GM23338 (cell line): ENCODE results near the gene SERPING1. TPM values are rescaled to one million over a fixed set of nuclear protein-coding genes. Genes with fewer than 3 reads are reported as not detected.

Source experiments
- ATAC-seq: fragments of 200-7000 bp; cut with Tn5 transposase; 3 replicates; pipeline ENCODE4 v1.9.1; 2020
- DNase-seq: peaks from one replicate; pipeline ENCODE4 v3.0.0-alpha.2; 2015; ENCODE audit warnings: low spot score
- H2AFZ ChIP-seq: fragments of 200-600 bp; sonication (generic); 2 replicates; pipeline ENCODE4 v1.8.0; 2016; ENCODE audit warnings: antibody characterized with exemption, mild to moderate bottlenecking, moderate library complexity
- H3F3A ChIP-seq: fragments of 200-600 bp; sonication (generic); replicated peaks from 2 replicates; pipeline ENCODE4 v1.8.0; 2017; ENCODE audit warnings: antibody characterized with exemption, mixed run types, low read depth
- H3K27ac ChIP-seq: fragments of 200-600 bp; sonication (generic); 2 replicates; pipeline ENCODE4 v1.6.1; 2016; ENCODE audit warnings: low read depth
- H3K27me3 ChIP-seq: fragments of 200-600 bp; sonication (generic); 2 replicates; pipeline ENCODE4 v1.8.0; 2016; ENCODE audit warnings: mild to moderate bottlenecking, mixed run types, moderate library complexity; ENCODE audit not compliant: insufficient read depth
- H3K36me3 ChIP-seq: fragments of 200-600 bp; sonication (generic); 2 replicates; pipeline ENCODE4 v1.8.0; 2016; ENCODE audit warnings: mild to moderate bottlenecking; ENCODE audit not compliant: insufficient read depth
- H3K4me1 ChIP-seq: fragments of 200-600 bp; sonication (generic); 2 replicates; pipeline ENCODE4 v1.8.0; 2016; ENCODE audit warnings: mild to moderate bottlenecking, moderate library complexity; ENCODE audit not compliant: insufficient read depth
- H3K4me2 ChIP-seq: fragments of 200-600 bp; sonication (generic); 2 replicates; pipeline ENCODE4 v1.7.1; 2017; ENCODE audit warnings: mixed run types
- H3K4me3 ChIP-seq: fragments of 200-600 bp; sonication (generic); 2 replicates; pipeline ENCODE4 v1.6.1; 2016; ENCODE audit warnings: mixed run types
- H3K79me2 ChIP-seq: fragments of 200-600 bp; sonication (generic); replicated peaks from 2 replicates; pipeline ENCODE4 v1.8.0; 2017; ENCODE audit warnings: mild to moderate bottlenecking; ENCODE audit not compliant: insufficient read depth
- H3K9me2 ChIP-seq: fragments of 200-600 bp; sonication (generic); 2 replicates; pipeline ENCODE4 v1.8.0; 2017; ENCODE audit not compliant: insufficient read depth
- H4K20me1 ChIP-seq: fragments of 200-600 bp; sonication (generic); replicated peaks from 2 replicates; pipeline ENCODE4 v1.8.0; 2017; ENCODE audit warnings: mild to moderate bottlenecking; ENCODE audit not compliant: insufficient read depth
- H3K27ac Mint-ChIP-seq: 2 replicates; pipeline ENCODE4 v1.8.0; 2020; ENCODE audit warnings: inconsistent platforms, mild to moderate bottlenecking, moderate library complexity, mixed read lengths
- H3K27me3 Mint-ChIP-seq: 3 replicates; pipeline ENCODE4 v1.8.0; 2022; ENCODE audit warnings: low read depth, mild to moderate bottlenecking, moderate library complexity, mixed read lengths, inconsistent platforms; ENCODE audit not compliant: insufficient read depth, poor library complexity
- H3K36me3 Mint-ChIP-seq: 3 replicates; pipeline ENCODE4 v1.8.0; 2021; ENCODE audit warnings: low read depth, mild to moderate bottlenecking, inconsistent platforms, moderate library complexity, mixed read lengths
- H3K4me1 Mint-ChIP-seq: 3 replicates; pipeline ENCODE4 v1.8.0; 2020; ENCODE audit warnings: mild to moderate bottlenecking, inconsistent platforms, mixed read lengths
- H3K4me3 Mint-ChIP-seq: 3 replicates; pipeline ENCODE4 v1.8.0; 2021; ENCODE audit warnings: moderate library complexity, mild to moderate bottlenecking, inconsistent platforms, mixed read lengths
- H3K9me3 Mint-ChIP-seq: 3 replicates; pipeline ENCODE4 v1.8.0; 2020; ENCODE audit warnings: moderate library complexity, mild to moderate bottlenecking, inconsistent platforms, mixed read lengths
- CREB1 ChIP-seq: fragments of 250-450 bp; sonication (Bioruptor Pico); IDR thresholded peaks from 2 replicates; pipeline ENCODE4 v1.5.0; 2020; ENCODE audit warnings: low read depth, mild to moderate bottlenecking, moderate library complexity
- EZH2 ChIP-seq: fragments of 200-600 bp; sonication (generic); IDR thresholded peaks from one replicate; pipeline ENCODE4 v1.8.0; 2017; ENCODE audit warnings: antibody characterized with exemption, mild to moderate bottlenecking, low read depth; ENCODE audit not compliant: unreplicated experiment
- EZH2phosphoT487 ChIP-seq: fragments of 200-600 bp; sonication (generic); IDR thresholded peaks from one replicate; pipeline ENCODE4 v1.8.1; 2018; ENCODE audit warnings: antibody characterized with exemption; ENCODE audit not compliant: unreplicated experiment
- JUNB ChIP-seq: IDR thresholded peaks from one replicate; pipeline ENCODE4 v1.6.1; 2016; ENCODE audit warnings: antibody characterized with exemption; ENCODE audit not compliant: unreplicated experiment
- NANOG ChIP-seq: IDR thresholded peaks from 2 replicates; pipeline ENCODE4 v1.6.1; 2016; ENCODE audit warnings: antibody characterized with exemption, borderline replicate concordance
- POLR2AphosphoS5 ChIP-seq: IDR thresholded peaks from 2 replicates; pipeline ENCODE4 v1.6.1; 2016; ENCODE audit warnings: antibody characterized with exemption, low read depth
- STAT1 ChIP-seq: IDR thresholded peaks from one replicate; pipeline ENCODE4 v1.6.1; 2016; ENCODE audit warnings: antibody characterized with exemption; ENCODE audit not compliant: unreplicated experiment
- polyA plus RNA-seq: library from polyadenylated mRNA; unstranded; fragments of >200 nt; fragmentation: Nextera tagmentation; extraction: Ambion mirVana; gene quantifications from 2 replicates; pipeline ENCODE4 v1.2.1, GENCODE V29; 2016
- total RNA-seq: library from RNA; depleted of rRNA; stranded (reverse); fragments of >200 nt; shearing (Covaris generic); gene quantifications from 2 replicates; pipeline ENCODE4 v1.2.3, GENCODE V29; 2014
- TF ChIP-seq, protein P1 (sequence below): IDR thresholded peaks from 2 replicates; pipeline ENCODE4 v1.6.1; 2016; ENCODE audit warnings: antibody characterized with exemption
- TF ChIP-seq, protein P2 (sequence below): IDR thresholded peaks from one replicate; pipeline ENCODE4 v1.6.1; 2018; ENCODE audit warnings: antibody characterized with exemption; ENCODE audit not compliant: unreplicated experiment

SERPING1 gene
- total and polyA plus RNA-seq, 2 experiments from 2014 or later, result 42.3 to 54.7 TPM

DNA sequence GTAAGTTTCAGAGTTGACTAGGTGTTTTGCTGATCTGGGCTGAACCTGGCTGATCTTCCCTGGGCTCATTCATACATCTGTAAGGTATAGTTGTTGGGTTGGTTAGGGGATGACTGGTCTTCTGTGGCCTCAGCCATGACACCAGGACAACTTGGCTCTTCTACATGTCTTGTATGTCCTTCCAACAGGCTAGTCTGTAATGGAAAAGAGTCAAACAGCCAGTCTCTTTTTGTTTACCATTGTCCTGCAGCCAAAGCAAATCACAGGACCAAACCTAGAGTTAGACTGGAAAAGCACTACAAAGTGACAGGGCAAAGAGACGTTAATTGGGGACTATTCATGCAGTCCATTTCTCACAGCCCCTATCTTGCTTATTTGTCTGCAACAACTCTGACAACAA lies 17.8 kb downstream of the SERPING1 start:
- ATAC-seq (no peak), DNase-seq (no peak)
- no peak overlapping the region for H3K27ac ChIP-seq
- H2AFZ ChIP-seq, result no peak overlapping the region
- H3K27me3 ChIP-seq, result no peaks in the 10 kb centered on the region
- H3K4me3 ChIP-seq, result no peak overlapping the region
- no peaks in the 10 kb centered on the region for H3K79me2 ChIP-seq
- H4K20me1 ChIP-seq, result no peaks in the 10 kb centered on the region
- TF ChIP-seq, protein P1, sequence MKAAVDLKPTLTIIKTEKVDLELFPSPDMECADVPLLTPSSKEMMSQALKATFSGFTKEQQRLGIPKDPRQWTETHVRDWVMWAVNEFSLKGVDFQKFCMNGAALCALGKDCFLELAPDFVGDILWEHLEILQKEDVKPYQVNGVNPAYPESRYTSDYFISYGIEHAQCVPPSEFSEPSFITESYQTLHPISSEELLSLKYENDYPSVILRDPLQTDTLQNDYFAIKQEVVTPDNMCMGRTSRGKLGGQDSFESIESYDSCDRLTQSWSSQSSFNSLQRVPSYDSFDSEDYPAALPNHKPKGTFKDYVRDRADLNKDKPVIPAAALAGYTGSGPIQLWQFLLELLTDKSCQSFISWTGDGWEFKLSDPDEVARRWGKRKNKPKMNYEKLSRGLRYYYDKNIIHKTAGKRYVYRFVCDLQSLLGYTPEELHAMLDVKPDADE, result no peak
- TF ChIP-seq, protein P2, sequence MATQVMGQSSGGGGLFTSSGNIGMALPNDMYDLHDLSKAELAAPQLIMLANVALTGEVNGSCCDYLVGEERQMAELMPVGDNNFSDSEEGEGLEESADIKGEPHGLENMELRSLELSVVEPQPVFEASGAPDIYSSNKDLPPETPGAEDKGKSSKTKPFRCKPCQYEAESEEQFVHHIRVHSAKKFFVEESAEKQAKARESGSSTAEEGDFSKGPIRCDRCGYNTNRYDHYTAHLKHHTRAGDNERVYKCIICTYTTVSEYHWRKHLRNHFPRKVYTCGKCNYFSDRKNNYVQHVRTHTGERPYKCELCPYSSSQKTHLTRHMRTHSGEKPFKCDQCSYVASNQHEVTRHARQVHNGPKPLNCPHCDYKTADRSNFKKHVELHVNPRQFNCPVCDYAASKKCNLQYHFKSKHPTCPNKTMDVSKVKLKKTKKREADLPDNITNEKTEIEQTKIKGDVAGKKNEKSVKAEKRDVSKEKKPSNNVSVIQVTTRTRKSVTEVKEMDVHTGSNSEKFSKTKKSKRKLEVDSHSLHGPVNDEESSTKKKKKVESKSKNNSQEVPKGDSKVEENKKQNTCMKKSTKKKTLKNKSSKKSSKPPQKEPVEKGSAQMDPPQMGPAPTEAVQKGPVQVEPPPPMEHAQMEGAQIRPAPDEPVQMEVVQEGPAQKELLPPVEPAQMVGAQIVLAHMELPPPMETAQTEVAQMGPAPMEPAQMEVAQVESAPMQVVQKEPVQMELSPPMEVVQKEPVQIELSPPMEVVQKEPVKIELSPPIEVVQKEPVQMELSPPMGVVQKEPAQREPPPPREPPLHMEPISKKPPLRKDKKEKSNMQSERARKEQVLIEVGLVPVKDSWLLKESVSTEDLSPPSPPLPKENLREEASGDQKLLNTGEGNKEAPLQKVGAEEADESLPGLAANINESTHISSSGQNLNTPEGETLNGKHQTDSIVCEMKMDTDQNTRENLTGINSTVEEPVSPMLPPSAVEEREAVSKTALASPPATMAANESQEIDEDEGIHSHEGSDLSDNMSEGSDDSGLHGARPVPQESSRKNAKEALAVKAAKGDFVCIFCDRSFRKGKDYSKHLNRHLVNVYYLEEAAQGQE, result no peak
- TF ChIP-seq NANOG (no peak), EZH2phosphoT487 (no peak), CREB1 (no peak), JUNB (no peak)
- peaks cover 3% of the 10 kb centered on the region; the same call in 1 of the 3 replicates for H3K4me1 Mint-ChIP-seq
- no peaks in the 10 kb centered on the region for H3K9me2 ChIP-seq
- peaks cover 10% of the 10 kb centered on the region for H3K27me3 Mint-ChIP-seq
- H3F3A ChIP-seq, result 0 out of 2 replicates have a peak, but pooled peaks cover 3% of the 10 kb centered on the region
- H3K4me2 ChIP-seq, result no peak overlapping the region
- no peaks in the 10 kb centered on the region for H3K4me1 ChIP-seq
- peaks cover 41% of the 10 kb centered on the region for H3K36me3 Mint-ChIP-seq
- H3K9me3 Mint-ChIP-seq, result peaks cover 11% of the 10 kb centered on the region; the same call in 2 of the 3 replicates
- no peak overlapping the region for H3K27ac Mint-ChIP-seq
- H3K36me3 ChIP-seq, result no peaks in the 10 kb centered on the region
- H3K4me3 Mint-ChIP-seq, result no peak overlapping the region

DNA sequence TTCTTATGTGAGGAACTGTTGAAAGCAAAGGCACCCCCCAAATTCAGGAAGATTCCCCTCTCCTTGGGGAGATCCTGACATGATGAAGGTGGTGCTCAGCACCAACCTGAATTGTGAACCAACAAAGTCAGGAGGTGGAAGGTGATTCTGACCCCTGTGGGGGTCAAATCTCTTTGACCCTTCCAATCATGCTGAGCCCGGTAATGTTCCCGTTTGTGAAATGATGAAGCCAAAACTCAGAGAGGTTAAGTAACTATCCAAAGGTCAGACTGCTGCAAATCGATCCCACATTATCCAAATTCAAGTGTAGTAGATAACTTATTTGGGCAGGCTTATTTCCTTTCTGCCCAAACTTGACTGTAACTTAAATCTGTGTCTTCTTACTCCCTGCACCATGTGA lies 19.1 kb downstream of the SERPING1 start:
- H3K79me2 ChIP-seq, result no peaks in the 10 kb centered on the region
- Mint-ChIP-seq H3K4me3 (no peak overlapping the region), H3K4me1 (peaks cover 3% of the 10 kb centered on the region; the same call in 1 of the 3 replicates), H3K27me3 (peaks cover 5% of the 10 kb centered on the region), H3K36me3 (peaks cover 41% of the 10 kb centered on the region), H3K9me3 (peaks cover 23% of the 10 kb centered on the region; the same call in 2 of the 3 replicates), H3K27ac (no peak overlapping the region)
- no peak overlapping the region for H3K27ac ChIP-seq
- H4K20me1 ChIP-seq, result no peaks in the 10 kb centered on the region
- no peak overlapping the region for H3K4me2 ChIP-seq
- ATAC-seq, result no peak
- TF ChIP-seq CREB1 (no peak), POLR2AphosphoS5 (no peak), STAT1 (no peak), EZH2 (no peak), EZH2phosphoT487 (no peak)
- 0 out of 2 replicates have a peak, but pooled peaks cover 3% of the 10 kb centered on the region for H3F3A ChIP-seq
- H3K9me2 ChIP-seq, result no peaks in the 10 kb centered on the region
- DNase-seq, result no peak
- no peaks in the 10 kb centered on the region for H3K27me3 ChIP-seq
- H3K4me3 ChIP-seq, result no peak overlapping the region
- H3K4me1 ChIP-seq, result no peaks in the 10 kb centered on the region
- no peak overlapping the region for H2AFZ ChIP-seq
- no peaks in the 10 kb centered on the region for H3K36me3 ChIP-seq
